K562 (cell line): Measurements from ENCODE around the gene SULT1C3. TPM values are rescaled to one million over a fixed set of nuclear protein-coding genes. Genes with fewer than 3 reads are reported as not detected.

Source experiments
- NR2C2 ChIP-seq, 2 experiments: fragments of 200-800 bp in 1 of 2; sonication (Bioruptor generic) in 1 of 2; sonication (generic) in 1 of 2; formaldehyde crosslinking in 1 of 2; IDR thresholded peaks; 2 replicates each; pipeline versions ENCODE4 v1.6.1 to v1.8.0; 2016 to 2022; ENCODE audit warnings: mild to moderate bottlenecking in 1 of 2, missing compliant biosample characterization in 1 of 2, missing genetic modification characterization in 1 of 2, missing genetic modification reagents in 1 of 2
- NR4A1 ChIP-seq, 2 experiments: fragments of 250-450 bp in 1 of 2; fragments of 450-650 bp in 1 of 2; sonication (Bioruptor Pico) in 1 of 2; IDR thresholded peaks; 2 replicates each; pipeline versions ENCODE4 v1.4.0 to v1.6.1; 2016 to 2020; ENCODE audit warnings: mild to moderate bottlenecking in 2 of 2, missing compliant biosample characterization in 1 of 2, missing genetic modification characterization in 1 of 2, moderate library complexity in 1 of 2
- RBM34 ChIP-seq: fragments of 200-400 bp; formaldehyde crosslinking; IDR thresholded peaks from 2 replicates; pipeline ENCODE4 v1.6.1; 2018; ENCODE audit warnings: low read length, borderline replicate concordance; ENCODE audit not compliant: insufficient read depth
- ZNF239 ChIP-seq: fragments of 250-450 bp; sonication (Bioruptor Pico); IDR thresholded peaks from 2 replicates; pipeline ENCODE4 v1.4.0; 2020; ENCODE audit warnings: mild to moderate bottlenecking
- polyA plus RNA-seq, 8 experiments: library from polyadenylated mRNA; depleted of rRNA in 4 of 8; stranded (reverse) in 5 of 8; unstranded in 3 of 8; fragments of >200 nt; fragmentation: Nextera tagmentation in 2 of 8; fragmentation: Illumina TruSeq in 1 of 8; extraction: Ambion mirVana in 2 of 8; extraction: Trizol in 1 of 8; gene quantifications; 2 replicates each; pipeline versions ENCODE4 v1.2.1 to v1.2.3, GENCODE V29; 2011 to 2014; ENCODE audit warnings: inconsistent platforms in 1 of 8, missing spikeins in 1 of 8
- total RNA-seq, 7 experiments: library from RNA; depleted of rRNA in 6 of 7; stranded (reverse); fragments of >200 nt in 6 of 7; fragmentation: Illumina TruSeq in 2 of 7; extraction: Trizol in 2 of 7; gene quantifications; 2 replicates each; pipeline versions ENCODE4 v1.2.1 to v1.2.3, GENCODE V29; 2011 to 2021; ENCODE audit warnings: low replicate concordance in 1 of 7
- TF ChIP-seq, protein P1 (sequence below), 2 experiments: fragments of 450-650 bp in 1 of 2; sonication (generic) in 1 of 2; formaldehyde crosslinking in 1 of 2; IDR thresholded peaks; 2 replicates each; pipeline versions ENCODE4 v1.7.1 to v1.9.0; 2016 to 2022; ENCODE audit warnings: inconsistent platforms in 1 of 2, mild to moderate bottlenecking in 1 of 2, missing genetic modification reagents in 1 of 2
- TF ChIP-seq, protein P2 (sequence below): sonication (generic); formaldehyde crosslinking; IDR thresholded peaks from 2 replicates; pipeline ENCODE4 v1.8.0; 2023; ENCODE audit warnings: mild to moderate bottlenecking, missing genetic modification reagents

Gene SULT1C3
- total and polyA plus RNA-seq, 9 of the 15 experiments (the other 6 are each of a cell fraction or from before 2014, with no cell fraction given): not detected

DNA sequence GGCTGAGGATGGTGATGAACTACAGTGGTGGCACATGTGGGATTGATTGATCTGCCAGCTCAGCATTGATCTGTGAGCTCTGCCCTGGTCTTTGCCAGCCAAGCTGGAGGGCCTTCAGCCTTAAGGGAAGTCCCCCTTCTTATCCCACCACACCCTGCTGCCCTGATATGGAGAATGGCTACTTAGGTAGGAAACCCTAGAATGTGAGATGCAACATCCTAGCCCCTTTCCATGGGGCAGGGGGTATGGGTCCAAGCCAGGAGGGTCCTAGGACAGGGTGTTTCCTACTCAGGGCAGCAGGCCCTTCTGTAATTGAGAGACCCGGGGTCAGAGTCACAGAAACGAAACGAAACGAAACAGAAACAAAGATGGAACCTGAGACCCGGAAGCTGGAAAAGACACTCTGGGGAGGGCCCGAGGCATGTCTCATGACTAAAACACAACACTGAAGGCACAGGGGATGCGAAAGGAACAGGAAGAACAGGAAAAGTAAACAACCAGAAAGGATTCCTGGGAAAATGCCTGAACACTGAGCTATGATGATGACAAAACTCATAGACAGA is 32.0 kb downstream of the SULT1C3 start (continued):
- TF ChIP-seq, protein P1, sequence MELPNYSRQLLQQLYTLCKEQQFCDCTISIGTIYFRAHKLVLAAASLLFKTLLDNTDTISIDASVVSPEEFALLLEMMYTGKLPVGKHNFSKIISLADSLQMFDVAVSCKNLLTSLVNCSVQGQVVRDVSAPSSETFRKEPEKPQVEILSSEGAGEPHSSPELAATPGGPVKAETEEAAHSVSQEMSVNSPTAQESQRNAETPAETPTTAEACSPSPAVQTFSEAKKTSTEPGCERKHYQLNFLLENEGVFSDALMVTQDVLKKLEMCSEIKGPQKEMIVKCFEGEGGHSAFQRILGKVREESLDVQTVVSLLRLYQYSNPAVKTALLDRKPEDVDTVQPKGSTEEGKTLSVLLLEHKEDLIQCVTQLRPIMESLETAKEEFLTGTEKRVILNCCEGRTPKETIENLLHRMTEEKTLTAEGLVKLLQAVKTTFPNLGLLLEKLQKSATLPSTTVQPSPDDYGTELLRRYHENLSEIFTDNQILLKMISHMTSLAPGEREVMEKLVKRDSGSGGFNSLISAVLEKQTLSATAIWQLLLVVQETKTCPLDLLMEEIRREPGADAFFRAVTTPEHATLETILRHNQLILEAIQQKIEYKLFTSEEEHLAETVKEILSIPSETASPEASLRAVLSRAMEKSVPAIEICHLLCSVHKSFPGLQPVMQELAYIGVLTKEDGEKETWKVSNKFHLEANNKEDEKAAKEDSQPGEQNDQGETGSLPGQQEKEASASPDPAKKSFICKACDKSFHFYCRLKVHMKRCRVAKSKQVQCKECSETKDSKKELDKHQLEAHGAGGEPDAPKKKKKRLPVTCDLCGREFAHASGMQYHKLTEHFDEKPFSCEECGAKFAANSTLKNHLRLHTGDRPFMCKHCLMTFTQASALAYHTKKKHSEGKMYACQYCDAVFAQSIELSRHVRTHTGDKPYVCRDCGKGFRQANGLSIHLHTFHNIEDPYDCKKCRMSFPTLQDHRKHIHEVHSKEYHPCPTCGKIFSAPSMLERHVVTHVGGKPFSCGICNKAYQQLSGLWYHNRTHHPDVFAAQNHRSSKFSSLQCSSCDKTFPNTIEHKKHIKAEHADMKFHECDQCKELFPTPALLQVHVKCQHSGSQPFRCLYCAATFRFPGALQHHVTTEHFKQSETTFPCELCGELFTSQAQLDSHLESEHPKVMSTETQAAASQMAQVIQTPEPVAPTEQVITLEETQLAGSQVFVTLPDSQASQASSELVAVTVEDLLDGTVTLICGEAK (IDR thresholded peaks at IDR 0.05): 0 out of 2 replicates have a peak, but pooled peaks have one; percentile 30
- TF ChIP-seq, protein P1 (CRISPR knock-in tag; IDR thresholded peaks at IDR 0.05): no peak
- TF ChIP-seq NR2C2 (CRISPR knock-in tag; IDR thresholded peaks at IDR 0.05) (no peak), NR2C2 (tag; IDR thresholded peaks at IDR 0.05) (peak; percentile 48; the same call in 1 of the 2 replicates), ZNF239 (CRISPR knock-in tag) (no peak), NR4A1 (CRISPR knock-in tag; IDR thresholded peaks at IDR 0.05) (no peak), NR4A1 (tag; IDR thresholded peaks at IDR 0.05) (peak; percentile 62; the same call in 1 of the 2 replicates), RBM34 (no peak)
- TF ChIP-seq, protein P2, sequence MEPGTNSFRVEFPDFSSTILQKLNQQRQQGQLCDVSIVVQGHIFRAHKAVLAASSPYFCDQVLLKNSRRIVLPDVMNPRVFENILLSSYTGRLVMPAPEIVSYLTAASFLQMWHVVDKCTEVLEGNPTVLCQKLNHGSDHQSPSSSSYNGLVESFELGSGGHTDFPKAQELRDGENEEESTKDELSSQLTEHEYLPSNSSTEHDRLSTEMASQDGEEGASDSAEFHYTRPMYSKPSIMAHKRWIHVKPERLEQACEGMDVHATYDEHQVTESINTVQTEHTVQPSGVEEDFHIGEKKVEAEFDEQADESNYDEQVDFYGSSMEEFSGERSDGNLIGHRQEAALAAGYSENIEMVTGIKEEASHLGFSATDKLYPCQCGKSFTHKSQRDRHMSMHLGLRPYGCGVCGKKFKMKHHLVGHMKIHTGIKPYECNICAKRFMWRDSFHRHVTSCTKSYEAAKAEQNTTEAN: no peak
